Liver (tissue), 9 donors: ENCODE measurements around the gene CD81. TPM values are rescaled to one million over a fixed set of nuclear protein-coding genes. Genes with fewer than 3 reads are reported as not detected.

Experiments used
- DNase-seq: peaks from one replicate; pipeline ENCODE4 v3.0.0-alpha.2; 2017; ENCODE audit warnings: low spot score
- H3K27ac ChIP-seq, 2 donors: one replicate each; pipeline ENCODE4 v1.7.0; 2013; ENCODE audit warnings: inconsistent platforms in 2 of 2, low read length in 2 of 2, control low read depth in 1 of 2, low read depth in 1 of 2, mild to moderate bottlenecking in 1 of 2
- H3K27me3 ChIP-seq, 4 donors: one replicate each; pipeline versions ENCODE4 v1.6.1 to v1.7.0; 2013; ENCODE audit warnings: low read length in 3 of 4, inconsistent platforms in 1 of 4, mild to moderate bottlenecking in 1 of 4, moderate library complexity in 1 of 4; ENCODE audit not compliant: control insufficient read depth in 4 of 4, insufficient read depth in 4 of 4
- H3K36me3 ChIP-seq, 4 donors: one replicate each; pipeline versions ENCODE4 v1.6.1 to v1.7.0; 2013; ENCODE audit warnings: low read length in 3 of 4, mild to moderate bottlenecking in 3 of 4, low read depth in 1 of 4, moderate library complexity in 1 of 4; ENCODE audit not compliant: control insufficient read depth in 4 of 4, insufficient read depth in 3 of 4
- H3K4me1 ChIP-seq, 4 donors: one replicate each; pipeline versions ENCODE4 v1.6.1 to v1.7.0; 2013; ENCODE audit warnings: low read length in 3 of 4, mild to moderate bottlenecking in 3 of 4, moderate library complexity in 1 of 4; ENCODE audit not compliant: control insufficient read depth in 4 of 4, insufficient read depth in 4 of 4
- H3K4me3 ChIP-seq, 3 donors: one replicate each; pipeline versions ENCODE4 v1.6.1 to v1.7.0; 2013; ENCODE audit warnings: low read length in 3 of 3, control low read depth in 1 of 3, low read depth in 1 of 3, mild to moderate bottlenecking in 1 of 3
- H3K9ac ChIP-seq, 2 donors: one replicate each; pipeline ENCODE4 v1.7.0; 2013; ENCODE audit warnings: low read length in 2 of 2, mild to moderate bottlenecking in 2 of 2, moderate library complexity in 2 of 2, control low read depth in 1 of 2, low read depth in 1 of 2
- H3K9me3 ChIP-seq, 4 donors: one replicate each; pipeline versions ENCODE4 v1.6.1 to v1.7.0; 2013; ENCODE audit warnings: low read length in 3 of 4; ENCODE audit not compliant: control insufficient read depth in 4 of 4
- ATF3 ChIP-seq: IDR thresholded peaks from 2 replicates; pipeline ENCODE4 v1.6.1; 2016; ENCODE audit warnings: antibody characterized with exemption
- CTCF ChIP-seq: fragments of 150-350 bp; IDR thresholded peaks from 2 replicates; pipeline ENCODE4 v1.5.1; 2017; ENCODE audit warnings: improper control_type of control experiment, low read depth, low read length; ENCODE audit not compliant: missing input control
- EGR1 ChIP-seq, 2 donors: IDR thresholded peaks; 2 replicates each; pipeline ENCODE4 v1.6.1; 2016 to 2018; ENCODE audit warnings: antibody characterized with exemption in 2 of 2, low read depth in 2 of 2
- FOXA1 ChIP-seq: IDR thresholded peaks from 2 replicates; pipeline ENCODE4 v1.6.1; 2016; ENCODE audit warnings: antibody characterized with exemption
- FOXA2 ChIP-seq: IDR thresholded peaks from 2 replicates; pipeline ENCODE4 v1.6.1; 2016; ENCODE audit warnings: antibody characterized with exemption
- GABPA ChIP-seq, 2 donors: IDR thresholded peaks in 1 of 2; conservative IDR thresholded peaks in 1 of 2; 2 replicates each; pipeline ENCODE4 v1.6.1; 2016; ENCODE audit warnings: antibody characterized with exemption in 2 of 2, mild to moderate bottlenecking in 1 of 2, moderate library complexity in 1 of 2
- HNF4A ChIP-seq, 2 donors: conservative IDR thresholded peaks; 2 replicates each; pipeline ENCODE4 v1.6.1; 2016; ENCODE audit warnings: antibody characterized with exemption in 2 of 2, mild to moderate bottlenecking in 2 of 2
- HNF4G ChIP-seq: IDR thresholded peaks from 2 replicates; pipeline ENCODE4 v1.6.1; 2016; ENCODE audit warnings: antibody characterized with exemption
- JUND ChIP-seq, 2 donors: IDR thresholded peaks; 2 replicates each; pipeline ENCODE4 v1.6.1; 2016; ENCODE audit warnings: antibody characterized with exemption in 2 of 2
- MAX ChIP-seq: IDR thresholded peaks from 2 replicates; pipeline ENCODE4 v1.6.1; 2016; ENCODE audit warnings: antibody characterized with exemption
- REST ChIP-seq: IDR thresholded peaks from 2 replicates; pipeline ENCODE4 v1.6.1; 2016; ENCODE audit warnings: antibody characterized with exemption, mild to moderate bottlenecking
- RXRA ChIP-seq, 2 donors: IDR thresholded peaks; 2 replicates each; pipeline ENCODE4 v1.6.1; 2017 to 2018; ENCODE audit warnings: antibody characterized with exemption in 2 of 2, mild to moderate bottlenecking in 1 of 2
- SP1 ChIP-seq: IDR thresholded peaks from 2 replicates; pipeline ENCODE4 v1.6.1; 2018; ENCODE audit warnings: antibody characterized with exemption, mild to moderate bottlenecking
- TAF1 ChIP-seq: conservative IDR thresholded peaks from 2 replicates; pipeline ENCODE4 v1.6.1; 2016; ENCODE audit warnings: antibody characterized with exemption, mild to moderate bottlenecking
- YY1 ChIP-seq: IDR thresholded peaks from 2 replicates; pipeline ENCODE4 v1.6.1; 2016; ENCODE audit warnings: antibody characterized with exemption, mild to moderate bottlenecking
- ZBTB33 ChIP-seq: IDR thresholded peaks from 2 replicates; pipeline ENCODE4 v1.6.1; 2016; ENCODE audit warnings: antibody characterized with exemption
- WGBS: extraction: QIAGEN DNeasy Blood & Tissue Kit; methylation state at CpG from one replicate; pipeline ENCODE4 v1.1.7; 2013; 5-methylcytosine and 5-hydroxymethylcytosine counted together
- polyA plus RNA-seq, 2 donors: library from polyadenylated mRNA; stranded (reverse) in 1 of 2; unstranded in 1 of 2; fragments of 200-250 nt in 1 of 2; fragments of >200 nt in 1 of 2; fragmentation: Nextera tagmentation in 1 of 2; extraction: Ambion mirVana in 1 of 2; gene quantifications; one replicate each; pipeline versions ENCODE4 v1.2.1 to v1.2.3, GENCODE V29; 2013 to 2015
- total RNA-seq, 2 donors: library from RNA; depleted of rRNA; stranded (reverse); fragments of >200 nt; gene quantifications; one replicate each; pipeline ENCODE4 v1.2.3, GENCODE V29; 2014
- donor health status: healthy.
- donor health status: healthy.
- donor health status: healthy.
- donor health status: healthy.
- donor health status: healthy.

The CD81 gene
- total and polyA plus RNA-seq, 4 donors, result 76.9 to 712 (median 164) TPM

- TF ChIP-seq ZBTB33, result no peak
- no peak for TF ChIP-seq ATF3
- peak in 1 of 2 donors; percentile 62 for TF ChIP-seq GABPA (IDR thresholded peaks at IDR 0.05 in 1 of 2, conservative IDR thresholded peaks at IDR 0.05 in 1 of 2)
- TF ChIP-seq YY1, result peak; percentile 79
Measured at GRCh38 chr11:2369896-2370295, 7.2 kb upstream of the CD81 start (continued).

- Histone ChIP-seq H3K9ac (no peak overlapping the region), H3K27ac (peak overlapping the region; percentile 67 to 88), H3K4me3 (no peak overlapping the region), H3K9me3 (no peaks in the 10 kb centered on the region), H3K27me3 (no peaks in the 10 kb centered on the region), H3K36me3 (no peaks in the 10 kb centered on the region), H3K4me1 (peaks cover 14 to 35% (median 27%) of the 10 kb centered on the region in 4 donors)
- 96% methylated on average over 15 of the region's 15 CpGs for WGBS
- TF ChIP-seq SP1, result no peak
- TF ChIP-seq JUND (IDR thresholded peaks at IDR 0.05), result no peak
- no peak for TF ChIP-seq GABPA (IDR thresholded peaks at IDR 0.05 in 1 of 2, conservative IDR thresholded peaks at IDR 0.05 in 1 of 2)
- TF ChIP-seq YY1, result no peak
- TF ChIP-seq TAF1, result no peak
- no peak for TF ChIP-seq REST
- DNase-seq, result no peak
Measured at GRCh38 chr11:2374456-2375201, 2.5 kb upstream of the CD81 start.

- Histone ChIP-seq H3K27ac (peak overlapping the region; percentile 67 to 88), H3K9me3 (no peaks in the 10 kb centered on the region), H3K4me3 (peak overlapping the region in 1 of 3 donors; percentile 12), H3K36me3 (no peaks in the 10 kb centered on the region), H3K4me1 (peaks cover 19 to 41% (median 31%) of the 10 kb centered on the region in 4 donors), H3K9ac (peak overlapping the region in 1 of 2 donors; percentile 5), H3K27me3 (no peaks in the 10 kb centered on the region)
- DNase-seq, result no peak
- WGBS, result 33% methylated on average over 6 of the region's 6 CpGs
- TF ChIP-seq EGR1 (IDR thresholded peaks at IDR 0.05; ENCODE audit: low read depth in 2 of 2), result no peak
- no peak for TF ChIP-seq FOXA1
- no peak for TF ChIP-seq MAX
- no peak for TF ChIP-seq REST
- no peak for TF ChIP-seq FOXA2
- TF ChIP-seq HNF4A (conservative IDR thresholded peaks at IDR 0.05), result peak; percentile 22 to 54
- no peak for TF ChIP-seq TAF1
- peak in 1 of 2 donors; percentile 48 for TF ChIP-seq JUND (IDR thresholded peaks at IDR 0.05)
- peak; percentile 60 to 61 for TF ChIP-seq RXRA (IDR thresholded peaks at IDR 0.05)
- peak; percentile 26 for TF ChIP-seq CTCF
- no peak for TF ChIP-seq ATF3
- TF ChIP-seq HNF4G, result no peak
Measured at GRCh38 chr11:2375341-2375853, 1.7 kb upstream of the CD81 start.
